OCI-LY7 (cell line): Measurements from ENCODE around the gene DENND6B. TPM values are rescaled to one million over a fixed set of nuclear protein-coding genes. Genes with fewer than 3 reads are reported as not detected.
A peak's percentile ranks its signal among the peaks of the same experiment; 100 is the strongest.

Experiments
- BruUV-seq: library from RNA; stranded (reverse); fragments of 400-500 nt; replicated peaks from 2 replicates; lab custom pipeline; 2021; lab: Mats Ljungman, UMichigan
- CTCF ChIA-PET: fragments of 300-600 bp; sonication (Branson Sonifier 250); formaldehyde crosslinking; loops from one replicate; lab custom pipeline; 2022; ENCODE audit warnings: antibody characterized with exemption; ENCODE audit not compliant: unreplicated experiment; lab: Charles Lee
- POLR2A ChIA-PET: fragments of 300-600 bp; sonication (Branson Sonifier 250); formaldehyde crosslinking; loops from one replicate; lab custom pipeline; 2022; ENCODE audit warnings: antibody characterized with exemption; lab: Charles Lee
- DNase-seq: peaks from one replicate; pipeline ENCODE4 v3.0.0-alpha.2; 2015; ENCODE audit warnings: low spot score
- H2AFZ ChIP-seq: fragments of 200-600 bp; sonication (generic), shearing (Covaris generic); 2 replicates; pipeline ENCODE4 v1.6.1; 2014; ENCODE audit warnings: mild to moderate bottlenecking, antibody characterized with exemption, low read length, moderate library complexity
- H3K27ac ChIP-seq: fragments of 200-600 bp; sonication (generic); 2 replicates; pipeline ENCODE4 v1.5.1; 2014; ENCODE audit warnings: mixed run types, low read depth, mild to moderate bottlenecking, moderate library complexity, low read length, inconsistent platforms; ENCODE audit not compliant: poor library complexity, severe bottlenecking
- H3K36me3 ChIP-seq: fragments of 200-600 bp; sonication (generic); 2 replicates; pipeline ENCODE4 v1.6.1; 2014; ENCODE audit warnings: mild to moderate bottlenecking, antibody characterized with exemption, low read length, moderate library complexity, mixed read lengths; ENCODE audit not compliant: insufficient read depth
- H3K4me1 ChIP-seq: fragments of 200-600 bp; sonication (generic); 2 replicates; pipeline ENCODE4 v1.5.1; 2014; ENCODE audit warnings: mild to moderate bottlenecking, low read length; ENCODE audit not compliant: insufficient read depth, poor library complexity, severe bottlenecking
- H3K4me2 ChIP-seq: fragments of 200-600 bp; sonication (generic); 2 replicates; pipeline ENCODE4 v1.6.1; 2014; ENCODE audit warnings: mild to moderate bottlenecking, low read length
- H3K4me3 ChIP-seq: fragments of 200-600 bp; sonication (generic); 2 replicates; pipeline ENCODE4 v1.5.1; 2014; ENCODE audit warnings: mild to moderate bottlenecking, low read depth, low read length; ENCODE audit not compliant: poor library complexity, severe bottlenecking
- H3K79me2 ChIP-seq: fragments of 200-600 bp; sonication (generic); 2 replicates; pipeline ENCODE4 v1.6.1; 2016; ENCODE audit warnings: low read depth, mild to moderate bottlenecking, low read length, moderate library complexity, mixed read lengths; ENCODE audit not compliant: insufficient read depth
- H3K9me2 ChIP-seq: fragments of 200-600 bp; sonication (generic); 2 replicates; pipeline ENCODE4 v1.6.1; 2016; ENCODE audit warnings: mild to moderate bottlenecking, low read length, mixed read lengths; ENCODE audit not compliant: insufficient read depth
- H3K9me3 ChIP-seq: fragments of 200-600 bp; sonication (generic); 2 replicates; pipeline ENCODE4 v1.6.1; 2014; ENCODE audit warnings: mild to moderate bottlenecking, mixed run types, low read length, mixed read lengths
- H4K20me1 ChIP-seq: fragments of 200-600 bp; sonication (generic); 2 replicates; pipeline ENCODE4 v1.6.1; 2014; ENCODE audit warnings: mild to moderate bottlenecking, antibody characterized with exemption, low read length, moderate library complexity, mixed read lengths; ENCODE audit not compliant: insufficient read depth
- CTCF ChIP-seq: fragments of 200-600 bp; sonication (generic); conservative IDR thresholded peaks from 2 replicates; pipeline ENCODE4 v1.5.1; 2014; ENCODE audit warnings: mild to moderate bottlenecking, antibody characterized with exemption, low read length, moderate library complexity, mixed read lengths
- EZH2phosphoT487 ChIP-seq: fragments of 200-600 bp; sonication (generic); IDR thresholded peaks from 2 replicates; pipeline ENCODE4 v1.6.1; 2018; ENCODE audit warnings: low read depth, borderline replicate concordance, mild to moderate bottlenecking, mixed run types, antibody characterized with exemption, low read length, moderate library complexity, mixed read lengths
- intact Hi-C: fragments of 100-400 bp; cut with micrococcal nuclease; formaldehyde crosslinking; loops from one replicate; pipeline ENCODE4 v1.10.0; 2022; ENCODE audit not compliant: unreplicated experiment
- total RNA-seq, 2 experiments: library from RNA; depleted of rRNA in 1 of 2; stranded (reverse); fragments of >200 nt in 1 of 2; shearing (Covaris generic) in 1 of 2; gene quantifications; 2 replicates each; pipeline ENCODE4 v1.2.3, GENCODE V29; 2014 to 2022

Gene DENND6B
- total RNA-seq, 2 experiments from 2014 or later = 31.6 to 45.0 TPM

DNA sequence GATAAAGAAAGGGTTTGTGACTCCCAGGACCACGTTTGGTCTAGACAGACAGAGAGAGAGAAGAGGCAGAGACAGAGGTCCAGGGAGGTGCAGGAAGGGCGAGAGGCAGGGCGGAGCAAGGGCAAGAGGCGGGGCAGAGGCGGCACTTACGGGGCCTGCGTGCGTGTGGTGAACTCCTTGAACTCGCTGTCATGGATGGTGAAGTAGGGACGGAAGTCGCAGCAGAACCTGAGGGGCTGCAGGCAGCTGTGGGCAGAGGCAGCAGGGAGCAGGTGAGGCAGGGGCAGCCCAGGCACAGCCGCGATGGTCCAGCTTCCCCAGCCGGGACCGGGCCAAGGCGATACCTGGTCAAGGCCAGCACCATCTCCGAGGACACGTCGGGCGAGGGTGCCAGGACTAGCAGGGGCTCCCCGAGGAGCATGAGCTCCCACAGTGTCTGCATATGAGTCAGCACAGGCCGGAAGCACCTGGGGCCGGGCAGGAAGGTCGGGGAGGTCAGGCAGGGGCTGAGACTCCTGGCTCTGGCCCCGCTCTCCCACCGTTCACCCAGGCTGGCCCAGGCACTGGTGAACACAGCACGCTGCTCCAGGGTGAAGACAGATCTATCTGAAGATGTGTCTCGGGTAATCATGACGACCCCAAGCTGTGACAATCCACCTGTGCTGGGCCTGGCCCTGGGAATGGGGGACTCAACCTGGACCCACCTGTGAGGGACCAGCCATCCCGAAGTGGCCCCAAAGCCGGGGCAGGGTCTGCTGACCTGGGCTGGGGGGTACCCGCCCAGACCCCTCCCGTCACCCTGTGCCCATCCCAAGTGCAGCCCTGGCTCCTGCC, 12.1 kb downstream of the DENND6B start:
- CTCF ChIA-PET = interaction anchor here (0.6 to 1.2 kb wide), 2 partner anchors 11 to 42 kb away, joined by 3 to 10 read pairs; no protein-coding TSS in a partner anchor
- no peak for TF ChIP-seq CTCF
- no peak for TF ChIP-seq EZH2phosphoT487
- no TSS peak for BruUV-seq
- H2AFZ ChIP-seq = no peak overlapping the region
- peak; percentile 93 for DNase-seq
- H3K79me2 ChIP-seq = no peaks in the 10 kb centered on the region
- peak overlapping the region; percentile 91 for H3K27ac ChIP-seq
- peaks cover 64% of the 10 kb centered on the region for H3K4me1 ChIP-seq
- no peaks in the 10 kb centered on the region for H3K9me3 ChIP-seq
- peak overlapping the region; percentile 96 for H3K4me2 ChIP-seq
- POLR2A ChIA-PET = interaction anchor here (1.2 to 2.6 kb wide), 2 partner anchors 11 to 38 kb away, joined by 4 to 10 read pairs; no protein-coding TSS in a partner anchor
- H4K20me1 ChIP-seq = no peaks in the 10 kb centered on the region
- no peaks in the 10 kb centered on the region for H3K36me3 ChIP-seq
- intact Hi-C loops = loop anchor here (1.0 to 5.0 kb wide), 3 partner anchors 13 to 122 kb away; partner anchors contain the start of gene DENND6B
- peak overlapping the region; percentile 71 for H3K4me3 ChIP-seq
- H3K9me2 ChIP-seq = no peaks in the 10 kb centered on the region

DNA sequence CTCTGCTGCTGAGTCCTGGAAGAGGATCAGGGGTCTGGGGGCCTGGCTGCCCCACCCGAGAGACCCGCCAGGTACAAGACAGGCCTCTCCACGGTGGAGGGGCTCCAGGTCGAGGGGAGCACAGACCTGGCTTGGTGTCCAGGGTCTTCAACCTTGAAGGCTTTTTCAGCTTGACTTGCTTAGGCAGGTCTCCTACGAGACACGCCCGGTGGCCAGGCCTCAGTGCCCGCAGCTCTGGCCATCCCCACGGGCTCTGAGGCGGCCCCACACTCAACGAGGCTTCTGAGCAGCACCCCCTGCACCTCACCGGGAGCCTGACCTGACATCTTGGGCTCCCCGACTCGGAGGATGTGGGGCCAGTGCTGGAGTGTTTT, 12.7 kb downstream of the DENND6B start:
- intact Hi-C loops = loop anchor here (1.0 kb wide), 2 partner anchors 13 to 22 kb away; partner anchors contain the start of gene DENND6B
- POLR2A ChIA-PET = interaction anchor here (2.6 kb wide), 1 partner anchor 10 kb away, joined by 10 read pairs; no protein-coding TSS in a partner anchor
- H3K9me2 ChIP-seq = no peaks in the 10 kb centered on the region
- peak overlapping the region; percentile 96 for H3K4me2 ChIP-seq
- no peak for DNase-seq
- peak overlapping the region; percentile 91 for H3K27ac ChIP-seq
- no peaks in the 10 kb centered on the region for H3K79me2 ChIP-seq
- no peaks in the 10 kb centered on the region for H3K36me3 ChIP-seq
- H4K20me1 ChIP-seq = no peaks in the 10 kb centered on the region
- H3K4me3 ChIP-seq = peak overlapping the region; percentile 71
- CTCF ChIA-PET = interaction anchor here (0.6 kb wide), 1 partner anchor 41 kb away, joined by 10 read pairs; no protein-coding TSS in a partner anchor
- peaks cover 63% of the 10 kb centered on the region for H3K4me1 ChIP-seq
- no peak overlapping the region for H2AFZ ChIP-seq
- TF ChIP-seq EZH2phosphoT487 (no peak), CTCF (no peak)
- no peaks in the 10 kb centered on the region for H3K9me3 ChIP-seq
- BruUV-seq = TSS peak; percentile 59

DNA sequence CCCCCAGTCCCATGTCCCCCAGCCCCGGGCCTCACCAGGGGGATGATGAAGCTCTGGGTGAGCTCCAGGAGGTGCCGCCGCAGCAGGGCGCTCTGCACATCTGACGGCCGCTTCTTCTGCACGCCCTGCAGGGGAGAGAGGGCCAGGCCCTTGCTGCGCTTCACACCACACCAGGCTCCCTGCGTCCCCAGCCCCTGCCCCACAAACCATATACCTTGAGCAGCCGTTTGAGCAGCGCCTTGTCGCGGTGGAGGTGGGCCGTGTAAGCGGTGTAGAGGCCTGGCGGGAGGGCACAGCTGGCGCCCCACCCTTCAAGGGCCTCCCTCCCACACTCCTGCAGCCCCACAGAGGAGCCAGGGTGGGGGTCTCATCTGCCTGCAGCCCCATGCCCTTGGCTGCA, 13.2 kb downstream of the DENND6B start:
- H4K20me1 ChIP-seq = no peaks in the 10 kb centered on the region
- peaks cover 63% of the 10 kb centered on the region for H3K4me1 ChIP-seq
- peak; percentile 47 for DNase-seq
- H3K27ac ChIP-seq = peak overlapping the region; percentile 91
- H3K9me2 ChIP-seq = no peaks in the 10 kb centered on the region
- H3K4me3 ChIP-seq = peak overlapping the region; percentile 71
- no peaks in the 10 kb centered on the region for H3K36me3 ChIP-seq
- BruUV-seq = no TSS peak
- H3K4me2 ChIP-seq = peak overlapping the region; percentile 96
- CTCF ChIA-PET = interaction anchor here (0.6 kb wide), 1 partner anchor 41 kb away, joined by 10 read pairs; no protein-coding TSS in a partner anchor
- intact Hi-C loops = no loop called here
- TF ChIP-seq EZH2phosphoT487 = no peak
- no peak for TF ChIP-seq CTCF
- H3K79me2 ChIP-seq = no peaks in the 10 kb centered on the region
- H2AFZ ChIP-seq = no peak overlapping the region
- POLR2A ChIA-PET = interaction anchor here (2.6 kb wide), 1 partner anchor 9 kb away, joined by 10 read pairs; no protein-coding TSS in a partner anchor
- H3K9me3 ChIP-seq = no peaks in the 10 kb centered on the region
